ENCODE results near the gene ZFC3H1.

DNA sequence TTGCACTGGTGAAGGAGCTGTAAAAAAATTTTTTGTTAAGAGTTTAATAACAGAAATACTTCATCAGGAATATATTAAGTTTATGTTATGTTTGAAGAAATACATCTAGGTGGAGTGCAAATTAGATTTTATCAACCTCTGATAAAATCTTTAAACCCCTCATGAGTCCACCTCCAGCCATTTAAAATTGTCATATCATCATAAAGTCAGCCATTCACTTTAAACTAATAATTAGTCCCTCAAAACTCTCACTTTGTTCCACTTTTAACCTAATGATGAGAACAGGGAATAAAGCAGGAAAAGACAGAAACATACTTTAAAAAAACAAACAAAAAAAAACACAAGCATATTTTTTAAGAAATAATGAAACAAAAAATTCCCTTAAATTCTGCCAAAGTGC lies 25.1 kb downstream of the ZFC3H1 start:
- no peak for TF ChIP-seq POLR2A (IDR thresholded peaks at IDR 0.05)
- TF ChIP-seq, protein P1, sequence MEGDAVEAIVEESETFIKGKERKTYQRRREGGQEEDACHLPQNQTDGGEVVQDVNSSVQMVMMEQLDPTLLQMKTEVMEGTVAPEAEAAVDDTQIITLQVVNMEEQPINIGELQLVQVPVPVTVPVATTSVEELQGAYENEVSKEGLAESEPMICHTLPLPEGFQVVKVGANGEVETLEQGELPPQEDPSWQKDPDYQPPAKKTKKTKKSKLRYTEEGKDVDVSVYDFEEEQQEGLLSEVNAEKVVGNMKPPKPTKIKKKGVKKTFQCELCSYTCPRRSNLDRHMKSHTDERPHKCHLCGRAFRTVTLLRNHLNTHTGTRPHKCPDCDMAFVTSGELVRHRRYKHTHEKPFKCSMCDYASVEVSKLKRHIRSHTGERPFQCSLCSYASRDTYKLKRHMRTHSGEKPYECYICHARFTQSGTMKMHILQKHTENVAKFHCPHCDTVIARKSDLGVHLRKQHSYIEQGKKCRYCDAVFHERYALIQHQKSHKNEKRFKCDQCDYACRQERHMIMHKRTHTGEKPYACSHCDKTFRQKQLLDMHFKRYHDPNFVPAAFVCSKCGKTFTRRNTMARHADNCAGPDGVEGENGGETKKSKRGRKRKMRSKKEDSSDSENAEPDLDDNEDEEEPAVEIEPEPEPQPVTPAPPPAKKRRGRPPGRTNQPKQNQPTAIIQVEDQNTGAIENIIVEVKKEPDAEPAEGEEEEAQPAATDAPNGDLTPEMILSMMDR (IDR thresholded peaks at IDR 0.05), result no peak
